HG03135 (cell line): ENCODE measurements around the gene PDGFB.

Source experiments
- ATAC-seq: cut with Tn5 transposase; IDR thresholded peaks from one replicate; pipeline ENCODE4 v1.9.1; 2021; ENCODE audit warnings: mild to moderate bottlenecking, moderate library complexity; ENCODE audit not compliant: unreplicated experiment

Gene PDGFB

GRCh38 chr22:39254789-39255298 lies 10.1 kb upstream of the PDGFB start:
- ATAC-seq: peak; percentile 58

- ATAC-seq: no peak
These were observed 9.3 kb upstream of the PDGFB start for GRCh38 chr22:39254122-39254521.

GRCh38 chr22:39253435-39254070 lies 8.8 kb upstream of the PDGFB start:
- ATAC-seq: no peak

- no peak for ATAC-seq
These were observed 8.0 kb upstream of the PDGFB start for GRCh38 chr22:39252461-39253434.

- ATAC-seq: no peak
These were observed 7.1 kb upstream of the PDGFB start for GRCh38 chr22:39251762-39252460.

GRCh38 chr22:39250838-39251237 lies 6.1 kb upstream of the PDGFB start:
- ATAC-seq: no peak

GRCh38 chr22:39250131-39250530 lies 5.3 kb upstream of the PDGFB start:
- ATAC-seq: no peak

- no peak for ATAC-seq
These were observed 4.4 kb upstream of the PDGFB start for GRCh38 chr22:39249086-39249704.

- no peak for ATAC-seq
These were observed 3.5 kb upstream of the PDGFB start for GRCh38 chr22:39248254-39248653.

- ATAC-seq: no peak
These were observed 2.6 kb upstream of the PDGFB start for GRCh38 chr22:39247361-39247760.

- no peak for ATAC-seq
These were observed 2.0 kb upstream of the PDGFB start for GRCh38 chr22:39246690-39247332.

- ATAC-seq: no peak
These were observed 1.4 kb upstream of the PDGFB start for GRCh38 chr22:39246217-39246616.

- ATAC-seq: no peak
These were observed 603 bp upstream of the PDGFB start for GRCh38 chr22:39245130-39246039.

- ATAC-seq: no peak
These were observed 666 bp downstream of the PDGFB start for GRCh38 chr22:39244136-39244495.

- ATAC-seq: no peak
These were observed 1.2 kb downstream of the PDGFB start for GRCh38 chr22:39243439-39244135.

GRCh38 chr22:39242595-39243438 lies 2.0 kb downstream of the PDGFB start:
- no peak for ATAC-seq

- ATAC-seq: no peak
These were observed 2.8 kb downstream of the PDGFB start for GRCh38 chr22:39241794-39242594.
